IMR-90 (cell line): ENCODE results near the gene CMAS. TPM values are rescaled to one million over a fixed set of nuclear protein-coding genes. Genes with fewer than 3 reads are reported as not detected.

ENCODE experiments used
- ATAC-seq: fragments of 200-7000 bp; cut with Tn5 transposase; 2 replicates; pipeline ENCODE4 v1.9.1; 2020; ENCODE audit warnings: low read depth, mild to moderate bottlenecking, moderate library complexity
- BruUV-seq: library from RNA; stranded (reverse); fragments of 400-500 nt; replicated peaks from 2 replicates; lab custom pipeline; 2021; lab: Mats Ljungman, UMichigan
- CTCF ChIA-PET: fragments of 300-600 bp; formaldehyde crosslinking; extraction: SDS; loops from one replicate; lab custom pipeline; 2021; ENCODE audit warnings: antibody characterized with exemption; lab: Yijun Ruan, JAX
- POLR2A ChIA-PET: fragments of 300-600 bp; sonication (Branson Sonifier 250); formaldehyde crosslinking; loops from one replicate; lab custom pipeline; 2022; ENCODE audit warnings: antibody characterized with exemption; ENCODE audit not compliant: unreplicated experiment; lab: Charles Lee
- DNase-seq: peaks from one replicate; pipeline ENCODE4 v3.0.0; 2013
- H2AFZ ChIP-seq: replicated peaks from 2 replicates; pipeline ENCODE3; 2013; ENCODE audit warnings: low read length, mild to moderate bottlenecking; ENCODE audit not compliant: poor library complexity
- H2AK5ac ChIP-seq: 2 replicates; pipeline ENCODE4 v1.6.1; 2013; ENCODE audit warnings: low read depth, low read length, inconsistent platforms
- H2AK9ac ChIP-seq: replicated peaks from 2 replicates; pipeline ENCODE3; 2013; ENCODE audit warnings: mild to moderate bottlenecking, low read depth, low read length, moderate library complexity; ENCODE audit not compliant: poor library complexity
- H2BK120ac ChIP-seq: 2 replicates; pipeline ENCODE4 v1.6.1; 2013; ENCODE audit warnings: low read depth, low read length, inconsistent platforms
- H2BK15ac ChIP-seq: 3 replicates; pipeline ENCODE4 v1.6.1; 2013; ENCODE audit warnings: low read depth, low read length, inconsistent platforms
- H2BK20ac ChIP-seq: 2 replicates; pipeline ENCODE4 v1.6.1; 2013; ENCODE audit warnings: low read depth, mild to moderate bottlenecking, inconsistent platforms, low read length, moderate library complexity
- H2BK5ac ChIP-seq: 2 replicates; pipeline ENCODE4 v1.6.1; 2013; ENCODE audit warnings: mild to moderate bottlenecking, low read depth, low read length, inconsistent platforms; ENCODE audit not compliant: poor library complexity, severe bottlenecking
- H3K14ac ChIP-seq: replicated peaks from 2 replicates; pipeline ENCODE4 v1.6.1; 2013; ENCODE audit warnings: low read depth, low read length, inconsistent platforms
- H3K18ac ChIP-seq: 2 replicates; pipeline ENCODE4 v1.6.1; 2013; ENCODE audit warnings: low read depth, low read length, control low read depth
- H3K23ac ChIP-seq: 2 replicates; pipeline ENCODE4 v1.6.1; 2013; ENCODE audit warnings: low read depth, low read length, inconsistent platforms
- H3K27ac ChIP-seq: 2 replicates; pipeline ENCODE4 v1.5.1; 2013; ENCODE audit warnings: mild to moderate bottlenecking, control low read depth, low read length; ENCODE audit not compliant: insufficient read depth
- H3K27me3 ChIP-seq: 2 replicates; pipeline ENCODE4 v1.6.1; 2013; ENCODE audit warnings: low read length; ENCODE audit not compliant: control insufficient read depth, insufficient read depth
- H3K36me3 ChIP-seq: 2 replicates; pipeline ENCODE4 v1.6.1; 2013; ENCODE audit warnings: low read length, mixed read lengths; ENCODE audit not compliant: control insufficient read depth, insufficient read depth
- H3K4ac ChIP-seq: 2 replicates; pipeline ENCODE4 v1.6.1; 2013; ENCODE audit warnings: low read depth, low read length, inconsistent platforms
- H3K4me1 ChIP-seq: 2 replicates; pipeline ENCODE4 v1.6.1; 2013; ENCODE audit warnings: low read length, mixed read lengths; ENCODE audit not compliant: control insufficient read depth, insufficient read depth
- H3K4me2 ChIP-seq: 2 replicates; pipeline ENCODE4 v1.6.1; 2013; ENCODE audit warnings: low read depth, mild to moderate bottlenecking, control low read depth, low read length, moderate library complexity
- H3K4me3 ChIP-seq: 2 replicates; pipeline ENCODE4 v1.5.1; 2013; ENCODE audit warnings: low read depth, mild to moderate bottlenecking, control low read depth, low read length, moderate library complexity; ENCODE audit not compliant: insufficient read depth
- H3K56ac ChIP-seq: 2 replicates; pipeline ENCODE4 v1.6.1; 2013; ENCODE audit warnings: low read length, inconsistent platforms; ENCODE audit not compliant: insufficient read depth; ENCODE audit errors: extremely low read depth
- H3K79me1 ChIP-seq, 2 experiments: 2 replicates each; pipeline ENCODE4 v1.6.1; 2013; ENCODE audit warnings: low read length in 2 of 2, inconsistent platforms in 1 of 2, low read depth in 1 of 2
- H3K9ac ChIP-seq: 2 replicates; pipeline ENCODE4 v1.6.1; 2013; ENCODE audit warnings: low read depth, low read length, control low read depth
- H3K9me1 ChIP-seq: 2 replicates; pipeline ENCODE4 v1.6.1; 2013; ENCODE audit warnings: low read length, inconsistent platforms; ENCODE audit not compliant: insufficient read depth
- H3K9me3 ChIP-seq: 2 replicates; pipeline ENCODE4 v1.6.1; 2013; ENCODE audit warnings: low read length; ENCODE audit not compliant: control insufficient read depth, insufficient read depth
- H4K20me1 ChIP-seq: 2 replicates; pipeline ENCODE4 v1.6.1; 2013; ENCODE audit warnings: low read length, inconsistent platforms; ENCODE audit not compliant: insufficient read depth
- H4K5ac ChIP-seq: 2 replicates; pipeline ENCODE4 v1.6.1; 2013; ENCODE audit warnings: mild to moderate bottlenecking, low read depth, low read length, control low read depth
- H4K8ac ChIP-seq, 2 experiments: 2 replicates each; pipeline ENCODE4 v1.6.1; 2013; ENCODE audit warnings: low read depth in 2 of 2, low read length in 2 of 2, control low read depth in 1 of 2, inconsistent platforms in 1 of 2
- H4K91ac ChIP-seq: 2 replicates; pipeline ENCODE4 v1.6.1; 2013; ENCODE audit warnings: low read depth, low read length, inconsistent platforms; ENCODE audit not compliant: insufficient read depth
- BHLHE40 ChIP-seq: fragments of 150-350 bp; IDR thresholded peaks from 2 replicates; pipeline ENCODE4 v1.6.1; 2016; ENCODE audit warnings: mild to moderate bottlenecking, low read depth, low read length
- CEBPB ChIP-seq: IDR thresholded peaks from 2 replicates; pipeline ENCODE4 v1.6.1; 2012; ENCODE audit warnings: low read depth, low read length, improper control_type of control experiment
- CHD1 ChIP-seq: IDR thresholded peaks from 2 replicates; pipeline ENCODE4 v1.6.1; 2012; ENCODE audit warnings: low read depth, low read length, improper control_type of control experiment
- CTCF ChIP-seq: conservative IDR thresholded peaks from 2 replicates; pipeline ENCODE4 v1.5.1; 2012; ENCODE audit warnings: mild to moderate bottlenecking, low read depth, low read length, improper control_type of control experiment
- FOS ChIP-seq: fragments of 150-350 bp; IDR thresholded peaks from 2 replicates; pipeline ENCODE4 v1.6.1; 2016; ENCODE audit warnings: low read depth, low read length
- MAFK ChIP-seq: IDR thresholded peaks from 2 replicates; pipeline ENCODE4 v1.6.1; 2012; ENCODE audit warnings: low read depth, low read length, improper control_type of control experiment
- MAZ ChIP-seq: IDR thresholded peaks from 2 replicates; pipeline ENCODE4 v1.6.1; 2012; ENCODE audit warnings: low read depth, mild to moderate bottlenecking, low read length, improper control_type of control experiment, moderate library complexity, borderline replicate concordance
- MXI1 ChIP-seq: IDR thresholded peaks from 2 replicates; pipeline ENCODE4 v1.6.1; 2012; ENCODE audit warnings: low read depth, mild to moderate bottlenecking, low read length, moderate library complexity, borderline replicate concordance
- NFE2L2 ChIP-seq: fragments of 150-350 bp; IDR thresholded peaks from 2 replicates; pipeline ENCODE4 v1.6.1; 2016; ENCODE audit warnings: low read depth, mild to moderate bottlenecking, low read length
- POLR2A ChIP-seq: IDR thresholded peaks from 2 replicates; pipeline ENCODE4 v1.6.1; 2012; ENCODE audit warnings: mild to moderate bottlenecking, low read depth, low read length
- RAD21 ChIP-seq: IDR thresholded peaks from 2 replicates; pipeline ENCODE4 v1.6.1; 2012; ENCODE audit warnings: low read length, improper control_type of control experiment
- RCOR1 ChIP-seq: IDR thresholded peaks from 2 replicates; pipeline ENCODE4 v1.6.1; 2012; ENCODE audit warnings: mild to moderate bottlenecking, low read length, improper control_type of control experiment; ENCODE audit not compliant: insufficient replicate concordance
- RFX5 ChIP-seq: IDR thresholded peaks from 2 replicates; pipeline ENCODE4 v1.8.0; 2012; ENCODE audit warnings: low read depth, mild to moderate bottlenecking, low read length, moderate library complexity
- SMC3 ChIP-seq: fragments of 150-350 bp; IDR thresholded peaks from 2 replicates; pipeline ENCODE4 v1.6.1; 2016; ENCODE audit warnings: low read depth, mild to moderate bottlenecking, antibody characterized with exemption, low read length, moderate library complexity
- USF2 ChIP-seq: fragments of 150-350 bp; IDR thresholded peaks from 2 replicates; pipeline ENCODE4 v1.6.1; 2017; ENCODE audit warnings: mild to moderate bottlenecking, antibody characterized with exemption, low read length, low read depth
- WGBS, 2 experiments: methylation state at CpG; one replicate each; pipeline versions ENCODE4 v1.1.5 to v1.1.7; 2013; ENCODE audit warnings: missing lambda C conversion rate in 2 of 2; ENCODE audit not compliant: insufficient read length in 1 of 2; ENCODE audit errors: extremely low coverage in 2 of 2; 5-methylcytosine and 5-hydroxymethylcytosine counted together
- dilution Hi-C: fragments of 300-500 bp; cut with HindIII; formaldehyde crosslinking; loops from one replicate; pipeline ENCODE4 v1.14.3; 2018; ENCODE audit warnings: low sequenced_read_pairs; ENCODE audit not compliant: unreplicated experiment
- in situ Hi-C: fragments of 300-500 bp; cut with MboI; formaldehyde crosslinking; loops from 3 replicates; pipeline ENCODE4 v1.14.3; 2019; ENCODE audit warnings: low sequenced_read_pairs, inconsistent platforms, mixed read lengths
- intact Hi-C: fragments of 100-400 bp; cut with micrococcal nuclease; formaldehyde crosslinking; loops from 2 replicates; pipeline ENCODE4 v1.10.0; 2022
- polyA plus RNA-seq, 3 experiments: library from polyadenylated mRNA; depleted of rRNA; stranded (reverse); fragments of >200 nt; gene quantifications; 2 replicates each; pipeline ENCODE4 v1.2.3, GENCODE V29; 2012; ENCODE audit warnings: low replicate concordance in 1 of 3
- total RNA-seq: library from RNA; depleted of rRNA; stranded (reverse); fragments of >200 nt; gene quantifications from 2 replicates; pipeline ENCODE4 v1.2.3, GENCODE V29; 2012
- TF ChIP-seq, protein P1 (sequence below): fragments of 150-350 bp; IDR thresholded peaks from 2 replicates; pipeline ENCODE4 v1.6.1; 2016; ENCODE audit warnings: low read depth, mild to moderate bottlenecking, low read length, moderate library complexity, borderline replicate concordance

CMAS gene
- total and polyA plus RNA-seq, 2 of the 4 experiments (the other 2 are of a cell fraction): 9.5 to 26.8 TPM

- no peak overlapping the region for H3K56ac ChIP-seq
- no peak overlapping the region for H3K14ac ChIP-seq
- in situ Hi-C loops (no loop called here), dilution Hi-C loops (no loop called here), intact Hi-C loops (loop anchor here (10.0 kb wide), 1 partner anchor 410 kb away; the partner anchor contains the start of gene GYS2)
- H3K36me3 ChIP-seq: no peaks in the 10 kb centered on the region
- TF ChIP-seq MAZ: no peak
- no peak for TF ChIP-seq MAFK
- TF ChIP-seq MXI1: no peak
- TF ChIP-seq BHLHE40: no peak
- no peak for TF ChIP-seq CHD1
- TF ChIP-seq, protein P1, sequence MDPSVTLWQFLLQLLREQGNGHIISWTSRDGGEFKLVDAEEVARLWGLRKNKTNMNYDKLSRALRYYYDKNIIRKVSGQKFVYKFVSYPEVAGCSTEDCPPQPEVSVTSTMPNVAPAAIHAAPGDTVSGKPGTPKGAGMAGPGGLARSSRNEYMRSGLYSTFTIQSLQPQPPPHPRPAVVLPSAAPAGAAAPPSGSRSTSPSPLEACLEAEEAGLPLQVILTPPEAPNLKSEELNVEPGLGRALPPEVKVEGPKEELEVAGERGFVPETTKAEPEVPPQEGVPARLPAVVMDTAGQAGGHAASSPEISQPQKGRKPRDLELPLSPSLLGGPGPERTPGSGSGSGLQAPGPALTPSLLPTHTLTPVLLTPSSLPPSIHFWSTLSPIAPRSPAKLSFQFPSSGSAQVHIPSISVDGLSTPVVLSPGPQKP: no peak
- no peak for TF ChIP-seq RAD21
- TF ChIP-seq RFX5: no peak
- TF ChIP-seq USF2: no peak
- no peak for TF ChIP-seq FOS
- no peak for TF ChIP-seq POLR2A
- TF ChIP-seq NFE2L2: no peak
- TF ChIP-seq SMC3: no peak
- TF ChIP-seq CEBPB: no peak
- no peak for TF ChIP-seq CTCF
- no peak for TF ChIP-seq RCOR1
- H4K20me1 ChIP-seq: no peaks in the 10 kb centered on the region
- no peak overlapping the region for H2BK15ac ChIP-seq
- no peak overlapping the region for H2AK9ac ChIP-seq
- H3K4ac ChIP-seq: no peak overlapping the region
- H2AFZ ChIP-seq: no peak overlapping the region
- no peak overlapping the region for H4K8ac ChIP-seq
- H3K27me3 ChIP-seq: no peaks in the 10 kb centered on the region
- no peak overlapping the region for H3K27ac ChIP-seq
- no peak overlapping the region for H3K9ac ChIP-seq
- H3K9me1 ChIP-seq: no peaks in the 10 kb centered on the region
- no peak overlapping the region for H3K4me2 ChIP-seq
- DNase-seq (peak; percentile 10), ATAC-seq (no peak)
- H3K79me1 ChIP-seq: no peaks in the 10 kb centered on the region
- H2BK5ac ChIP-seq: no peak overlapping the region
- no peaks in the 10 kb centered on the region for H3K4me1 ChIP-seq
- no peak overlapping the region for H3K4me3 ChIP-seq
- H3K23ac ChIP-seq: no peak overlapping the region
- no CpG with 5 or more reads among the region's 7 CpGs for WGBS, 2 experiments
- ChIA-PET POLR2A (interaction anchor here (0.5 kb wide), 1 partner anchor 371 kb away, joined by 3 read pairs; no protein-coding TSS in a partner anchor), CTCF (interaction anchor here (0.9 to 1.2 kb wide), 2 partner anchors 317 to 334 kb away, joined by 3 to 6 read pairs; no protein-coding TSS in a partner anchor)
- H4K91ac ChIP-seq: no peak overlapping the region
- no peak overlapping the region for H2BK120ac ChIP-seq
- no TSS peak for BruUV-seq
- no peak overlapping the region for H2BK20ac ChIP-seq
- H4K5ac ChIP-seq: no peak overlapping the region
- H2AK5ac ChIP-seq: no peak overlapping the region
- no peaks in the 10 kb centered on the region for H3K9me3 ChIP-seq
- no peak overlapping the region for H3K18ac ChIP-seq
Observed at GRCh38 chr12:22014783-22015144, 31.3 kb upstream of the CMAS start.
